ENCODE data around the gene HNRNPA3. TPM values are rescaled to one million over a fixed set of nuclear protein-coding genes. Genes with fewer than 3 reads are reported as not detected.

HNRNPA3 gene
- total and polyA plus RNA-seq, 2 experiments from 2014 or later, result 151 to 290 TPM

DNA sequence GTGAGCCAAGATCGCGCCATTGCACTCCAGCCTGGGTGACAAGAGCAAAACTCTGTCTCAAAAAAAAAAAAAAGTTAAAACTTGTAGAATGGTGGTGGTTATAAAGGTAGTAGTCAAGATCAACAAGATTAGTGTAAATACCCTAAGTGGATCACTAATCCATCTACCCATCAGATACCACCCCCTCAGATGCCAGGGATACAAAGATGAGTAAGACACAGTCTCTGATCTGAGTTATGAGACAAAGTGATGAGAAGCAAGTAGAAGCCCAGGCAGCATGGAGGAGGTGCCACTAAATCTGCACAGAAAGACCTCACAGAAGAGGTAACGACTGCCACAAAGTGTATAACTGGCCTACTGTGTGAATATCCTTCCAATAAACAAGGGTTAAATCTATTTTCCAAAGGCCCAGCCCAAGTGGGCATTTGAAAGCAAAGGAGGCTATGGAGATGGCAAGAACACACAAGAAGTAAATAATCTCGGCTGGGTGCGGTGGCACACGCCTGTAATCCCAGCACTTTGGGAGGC lies 31.7 kb downstream of the HNRNPA3 start:
- Histone ChIP-seq H3F3A (replicated peaks; ENCODE audit: low read depth) (no peaks in the 10 kb centered on the region), H4K20me1 (replicated peaks; ENCODE audit: insufficient read depth) (peaks cover 46% of the 10 kb centered on the region), H3K9me2 (ENCODE audit: insufficient read depth) (no peaks in the 10 kb centered on the region; the same call in 1 of the 2 replicates), H3K4me3 (no peak overlapping the region), H3K27ac (ENCODE audit: low read depth) (no peak overlapping the region), H3K79me2 (replicated peaks; ENCODE audit: insufficient read depth) (peaks cover 98% of the 10 kb centered on the region), H3K36me3 (ENCODE audit: insufficient read depth) (no peaks in the 10 kb centered on the region), H2AFZ (no peak overlapping the region), H3K27me3 (ENCODE audit: insufficient read depth) (no peaks in the 10 kb centered on the region), H3K4me1 (ENCODE audit: insufficient read depth) (peaks cover 44% of the 10 kb centered on the region), H3K4me2 (no peak overlapping the region)
- Mint-ChIP-seq H3K36me3 (ENCODE audit: low read depth) (no peaks in the 10 kb centered on the region; the same call in 1 of the 3 replicates), H3K27me3 (ENCODE audit: insufficient read depth, low read depth, poor library complexity) (peaks cover 8% of the 10 kb centered on the region), H3K9me3 (no peaks in the 10 kb centered on the region), H3K4me1 (peaks cover 61% of the 10 kb centered on the region), H3K27ac (no peak overlapping the region; the same call in 1 of the 2 replicates), H3K4me3 (no peak overlapping the region)
- ATAC-seq, result no peak
- TF ChIP-seq CREB1 (CRISPR knock-in tag; IDR thresholded peaks at IDR 0.05; ENCODE audit: low read depth) (no peak), EZH2 (IDR thresholded peaks at IDR 0.05; ENCODE audit: low read depth, unreplicated experiment) (no peak)
- TF ChIP-seq, protein P1, sequence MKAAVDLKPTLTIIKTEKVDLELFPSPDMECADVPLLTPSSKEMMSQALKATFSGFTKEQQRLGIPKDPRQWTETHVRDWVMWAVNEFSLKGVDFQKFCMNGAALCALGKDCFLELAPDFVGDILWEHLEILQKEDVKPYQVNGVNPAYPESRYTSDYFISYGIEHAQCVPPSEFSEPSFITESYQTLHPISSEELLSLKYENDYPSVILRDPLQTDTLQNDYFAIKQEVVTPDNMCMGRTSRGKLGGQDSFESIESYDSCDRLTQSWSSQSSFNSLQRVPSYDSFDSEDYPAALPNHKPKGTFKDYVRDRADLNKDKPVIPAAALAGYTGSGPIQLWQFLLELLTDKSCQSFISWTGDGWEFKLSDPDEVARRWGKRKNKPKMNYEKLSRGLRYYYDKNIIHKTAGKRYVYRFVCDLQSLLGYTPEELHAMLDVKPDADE (IDR thresholded peaks at IDR 0.05), result no peak
- DNase-seq (ENCODE audit: low spot score), result no peak

DNA sequence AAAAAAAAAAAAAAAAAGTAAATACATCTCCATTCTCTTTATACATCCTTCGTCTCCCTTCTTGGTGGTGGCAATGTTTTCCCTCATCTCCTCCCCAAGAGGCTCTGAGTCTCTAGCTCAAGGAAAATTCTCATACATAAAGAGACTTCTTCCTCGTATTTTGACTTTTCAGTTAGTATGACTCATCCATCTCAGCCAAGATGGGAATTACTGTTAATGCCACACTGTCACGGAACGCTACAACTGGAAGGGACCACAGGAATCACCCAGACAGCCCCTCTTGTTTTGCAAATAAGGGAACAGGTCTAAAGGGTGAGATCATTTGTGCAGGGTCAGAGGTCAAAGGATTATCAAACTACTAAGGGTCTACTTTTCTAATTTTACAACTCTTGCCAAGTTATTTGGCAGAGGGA lies 32.4 kb downstream of the HNRNPA3 start:
- Mint-ChIP-seq H3K27me3 (ENCODE audit: insufficient read depth, low read depth, poor library complexity) (peaks cover 7% of the 10 kb centered on the region), H3K4me1 (peaks cover 61% of the 10 kb centered on the region), H3K9me3 (no peaks in the 10 kb centered on the region), H3K4me3 (no peak overlapping the region), H3K27ac (peak overlapping the region; percentile 61; the same call in 1 of the 2 replicates), H3K36me3 (ENCODE audit: low read depth) (no peaks in the 10 kb centered on the region; the same call in 1 of the 3 replicates)
- peaks cover 40% of the 10 kb centered on the region for H3K4me1 ChIP-seq (ENCODE audit: insufficient read depth)
- no peaks in the 10 kb centered on the region for H3K27me3 ChIP-seq (ENCODE audit: insufficient read depth)
- no peak overlapping the region for H3K27ac ChIP-seq (ENCODE audit: low read depth)
- no peak for TF ChIP-seq STAT1 (IDR thresholded peaks at IDR 0.05; ENCODE audit: unreplicated experiment)
- no peak for TF ChIP-seq CREB1 (CRISPR knock-in tag; IDR thresholded peaks at IDR 0.05; ENCODE audit: low read depth)
- TF ChIP-seq, protein P1 (IDR thresholded peaks at IDR 0.05), result no peak
- TF ChIP-seq, protein P2, sequence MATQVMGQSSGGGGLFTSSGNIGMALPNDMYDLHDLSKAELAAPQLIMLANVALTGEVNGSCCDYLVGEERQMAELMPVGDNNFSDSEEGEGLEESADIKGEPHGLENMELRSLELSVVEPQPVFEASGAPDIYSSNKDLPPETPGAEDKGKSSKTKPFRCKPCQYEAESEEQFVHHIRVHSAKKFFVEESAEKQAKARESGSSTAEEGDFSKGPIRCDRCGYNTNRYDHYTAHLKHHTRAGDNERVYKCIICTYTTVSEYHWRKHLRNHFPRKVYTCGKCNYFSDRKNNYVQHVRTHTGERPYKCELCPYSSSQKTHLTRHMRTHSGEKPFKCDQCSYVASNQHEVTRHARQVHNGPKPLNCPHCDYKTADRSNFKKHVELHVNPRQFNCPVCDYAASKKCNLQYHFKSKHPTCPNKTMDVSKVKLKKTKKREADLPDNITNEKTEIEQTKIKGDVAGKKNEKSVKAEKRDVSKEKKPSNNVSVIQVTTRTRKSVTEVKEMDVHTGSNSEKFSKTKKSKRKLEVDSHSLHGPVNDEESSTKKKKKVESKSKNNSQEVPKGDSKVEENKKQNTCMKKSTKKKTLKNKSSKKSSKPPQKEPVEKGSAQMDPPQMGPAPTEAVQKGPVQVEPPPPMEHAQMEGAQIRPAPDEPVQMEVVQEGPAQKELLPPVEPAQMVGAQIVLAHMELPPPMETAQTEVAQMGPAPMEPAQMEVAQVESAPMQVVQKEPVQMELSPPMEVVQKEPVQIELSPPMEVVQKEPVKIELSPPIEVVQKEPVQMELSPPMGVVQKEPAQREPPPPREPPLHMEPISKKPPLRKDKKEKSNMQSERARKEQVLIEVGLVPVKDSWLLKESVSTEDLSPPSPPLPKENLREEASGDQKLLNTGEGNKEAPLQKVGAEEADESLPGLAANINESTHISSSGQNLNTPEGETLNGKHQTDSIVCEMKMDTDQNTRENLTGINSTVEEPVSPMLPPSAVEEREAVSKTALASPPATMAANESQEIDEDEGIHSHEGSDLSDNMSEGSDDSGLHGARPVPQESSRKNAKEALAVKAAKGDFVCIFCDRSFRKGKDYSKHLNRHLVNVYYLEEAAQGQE (IDR thresholded peaks at IDR 0.05; ENCODE audit: unreplicated experiment), result no peak
- TF ChIP-seq ZNF331 (CRISPR knock-in tag; IDR thresholded peaks at IDR 0.05; ENCODE audit: low read depth), result no peak
- TF ChIP-seq, protein P3, sequence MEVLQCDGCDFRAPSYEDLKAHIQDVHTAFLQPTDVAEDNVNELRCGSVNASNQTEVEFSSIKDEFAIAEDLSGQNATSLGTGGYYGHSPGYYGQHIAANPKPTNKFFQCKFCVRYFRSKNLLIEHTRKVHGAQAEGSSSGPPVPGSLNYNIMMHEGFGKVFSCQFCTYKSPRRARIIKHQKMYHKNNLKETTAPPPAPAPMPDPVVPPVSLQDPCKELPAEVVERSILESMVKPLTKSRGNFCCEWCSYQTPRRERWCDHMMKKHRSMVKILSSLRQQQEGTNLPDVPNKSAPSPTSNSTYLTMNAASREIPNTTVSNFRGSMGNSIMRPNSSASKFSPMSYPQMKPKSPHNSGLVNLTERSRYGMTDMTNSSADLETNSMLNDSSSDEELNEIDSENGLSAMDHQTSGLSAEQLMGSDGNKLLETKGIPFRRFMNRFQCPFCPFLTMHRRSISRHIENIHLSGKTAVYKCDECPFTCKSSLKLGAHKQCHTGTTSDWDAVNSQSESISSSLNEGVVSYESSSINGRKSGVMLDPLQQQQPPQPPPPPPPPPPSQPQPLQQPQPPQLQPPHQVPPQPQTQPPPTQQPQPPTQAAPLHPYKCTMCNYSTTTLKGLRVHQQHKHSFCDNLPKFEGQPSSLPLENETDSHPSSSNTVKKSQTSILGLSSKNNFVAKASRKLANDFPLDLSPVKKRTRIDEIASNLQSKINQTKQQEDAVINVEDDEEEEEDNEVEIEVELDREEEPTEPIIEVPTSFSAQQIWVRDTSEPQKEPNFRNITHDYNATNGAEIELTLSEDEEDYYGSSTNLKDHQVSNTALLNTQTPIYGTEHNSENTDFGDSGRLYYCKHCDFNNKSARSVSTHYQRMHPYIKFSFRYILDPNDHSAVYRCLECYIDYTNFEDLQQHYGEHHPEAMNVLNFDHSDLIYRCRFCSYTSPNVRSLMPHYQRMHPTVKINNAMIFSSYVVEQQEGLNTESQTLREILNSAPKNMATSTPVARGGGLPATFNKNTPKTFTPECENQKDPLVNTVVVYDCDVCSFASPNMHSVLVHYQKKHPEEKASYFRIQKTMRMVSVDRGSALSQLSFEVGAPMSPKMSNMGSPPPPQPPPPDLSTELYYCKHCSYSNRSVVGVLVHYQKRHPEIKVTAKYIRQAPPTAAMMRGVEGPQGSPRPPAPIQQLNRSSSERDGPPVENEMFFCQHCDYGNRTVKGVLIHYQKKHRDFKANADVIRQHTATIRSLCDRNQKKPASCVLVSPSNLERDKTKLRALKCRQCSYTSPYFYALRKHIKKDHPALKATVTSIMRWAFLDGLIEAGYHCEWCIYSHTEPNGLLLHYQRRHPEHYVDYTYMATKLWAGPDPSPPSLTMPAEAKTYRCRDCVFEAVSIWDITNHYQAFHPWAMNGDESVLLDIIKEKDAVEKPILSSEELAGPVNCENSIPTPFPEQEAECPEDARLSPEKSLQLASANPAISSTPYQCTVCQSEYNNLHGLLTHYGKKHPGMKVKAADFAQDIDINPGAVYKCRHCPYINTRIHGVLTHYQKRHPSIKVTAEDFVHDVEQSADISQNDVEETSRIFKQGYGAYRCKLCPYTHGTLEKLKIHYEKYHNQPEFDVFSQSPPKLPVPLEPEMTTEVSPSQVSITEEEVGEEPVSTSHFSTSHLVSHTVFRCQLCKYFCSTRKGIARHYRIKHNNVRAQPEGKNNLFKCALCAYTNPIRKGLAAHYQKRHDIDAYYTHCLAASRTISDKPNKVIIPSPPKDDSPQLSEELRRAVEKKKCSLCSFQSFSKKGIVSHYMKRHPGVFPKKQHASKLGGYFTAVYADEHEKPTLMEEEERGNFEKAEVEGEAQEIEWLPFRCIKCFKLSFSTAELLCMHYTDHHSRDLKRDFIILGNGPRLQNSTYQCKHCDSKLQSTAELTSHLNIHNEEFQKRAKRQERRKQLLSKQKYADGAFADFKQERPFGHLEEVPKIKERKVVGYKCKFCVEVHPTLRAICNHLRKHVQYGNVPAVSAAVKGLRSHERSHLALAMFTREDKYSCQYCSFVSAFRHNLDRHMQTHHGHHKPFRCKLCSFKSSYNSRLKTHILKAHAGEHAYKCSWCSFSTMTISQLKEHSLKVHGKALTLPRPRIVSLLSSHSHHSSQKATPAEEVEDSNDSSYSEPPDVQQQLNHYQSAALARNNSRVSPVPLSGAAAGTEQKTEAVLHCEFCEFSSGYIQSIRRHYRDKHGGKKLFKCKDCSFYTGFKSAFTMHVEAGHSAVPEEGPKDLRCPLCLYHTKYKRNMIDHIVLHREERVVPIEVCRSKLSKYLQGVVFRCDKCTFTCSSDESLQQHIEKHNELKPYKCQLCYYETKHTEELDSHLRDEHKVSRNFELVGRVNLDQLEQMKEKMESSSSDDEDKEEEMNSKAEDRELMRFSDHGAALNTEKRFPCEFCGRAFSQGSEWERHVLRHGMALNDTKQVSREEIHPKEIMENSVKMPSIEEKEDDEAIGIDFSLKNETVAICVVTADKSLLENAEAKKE (CRISPR knock-in tag; IDR thresholded peaks at IDR 0.05), result no peak
- no peak for TF ChIP-seq JUNB (IDR thresholded peaks at IDR 0.05; ENCODE audit: unreplicated experiment)
- peaks cover 44% of the 10 kb centered on the region for H4K20me1 ChIP-seq (replicated peaks; ENCODE audit: insufficient read depth)
- ATAC-seq, result peak; percentile 73
- H3K36me3 ChIP-seq (ENCODE audit: insufficient read depth), result no peaks in the 10 kb centered on the region
- H3K4me2 ChIP-seq, result no peak overlapping the region
- peak; percentile 35 for DNase-seq (ENCODE audit: low spot score)
- H3F3A ChIP-seq (replicated peaks; ENCODE audit: low read depth), result no peaks in the 10 kb centered on the region
- peaks cover 98% of the 10 kb centered on the region for H3K79me2 ChIP-seq (replicated peaks; ENCODE audit: insufficient read depth)
- no peak overlapping the region for H2AFZ ChIP-seq
- H3K9me2 ChIP-seq (ENCODE audit: insufficient read depth), result no peaks in the 10 kb centered on the region; the same call in 1 of the 2 replicates
- H3K4me3 ChIP-seq, result no peak overlapping the region
